ENCODE measurements around the gene CHRND.

- TF ChIP-seq EZH2 (IDR thresholded peaks at IDR 0.05; ENCODE audit: low read length) (no peak), CTCF (optimal IDR thresholded peaks at IDR 0.05 in 1 of 3, IDR thresholded peaks at IDR 0.05 in 1 of 3, conservative IDR thresholded peaks at IDR 0.05 in 1 of 3; ENCODE audit: extremely low read depth in 1 of 3, insufficient read depth in 2 of 3, low read length in 3 of 3) (no peak)
Measured at GRCh38 chr2:232539298-232540231, 13.6 kb downstream of the CHRND start, which contains the start of gene CHRNG.

Data from keratinocyte (primary cell).